Mesothelial cell of epicardium (in vitro differentiated cells): Measurements from ENCODE around the gene SRRM1. TPM values are rescaled to one million over a fixed set of nuclear protein-coding genes. Genes with fewer than 3 reads are reported as not detected.

Experiments used
- DNase-seq, 2 experiments: peaks; one replicate each; pipeline ENCODE4 v3.0.0; 2021; ENCODE audit warnings: low spot score in 2 of 2; ENCODE audit not compliant: unreplicated experiment in 2 of 2
- H3K27ac Mint-ChIP-seq: 2 replicates; pipeline ENCODE4 v1.8.0; 2021; ENCODE audit warnings: mixed read lengths
- H3K27me3 Mint-ChIP-seq: 2 replicates; pipeline ENCODE4 v1.8.0; 2021; ENCODE audit warnings: low read depth, mixed read lengths
- H3K36me3 Mint-ChIP-seq: 2 replicates; pipeline ENCODE4 v1.8.0; 2021; ENCODE audit warnings: mixed read lengths
- H3K4me1 Mint-ChIP-seq: 2 replicates; pipeline ENCODE4 v1.8.0; 2021; ENCODE audit warnings: mixed read lengths
- H3K4me3 Mint-ChIP-seq: 2 replicates; pipeline ENCODE4 v1.8.0; 2021; ENCODE audit warnings: mild to moderate bottlenecking, moderate library complexity, mixed read lengths
- H3K9me3 Mint-ChIP-seq: 2 replicates; pipeline ENCODE4 v1.8.0; 2021; ENCODE audit warnings: mixed read lengths
- CTCF ChIP-seq: fragments of 200-600 bp; sonication (generic); IDR thresholded peaks from one replicate; pipeline ENCODE4 v1.5.0; 2021; ENCODE audit warnings: antibody characterized with exemption; ENCODE audit not compliant: unreplicated experiment
- total RNA-seq: library from RNA; stranded (reverse); gene quantifications from 3 replicates; pipeline ENCODE4 v1.2.1, GENCODE V29; 2021

SRRM1 gene
- total RNA-seq, 1 donor from 2014 or later = 219 TPM

- no peak for DNase-seq
- no peaks in the 10 kb centered on the region for H3K36me3 Mint-ChIP-seq
- H3K9me3 Mint-ChIP-seq = peaks cover 12% of the 10 kb centered on the region
- H3K4me1 Mint-ChIP-seq = no peaks in the 10 kb centered on the region
- no peak overlapping the region for H3K27ac Mint-ChIP-seq
- TF ChIP-seq CTCF = no peak
- no peak overlapping the region for H3K4me3 Mint-ChIP-seq
- H3K27me3 Mint-ChIP-seq = peaks cover 8% of the 10 kb centered on the region
These were observed 22.4 kb upstream of the SRRM1 start for GRCh38 chr1:24620678-24621077.

GRCh38 chr1:24621121-24621520 is 22.0 kb upstream of the SRRM1 start:
- DNase-seq = no peak

GRCh38 chr1:24622218-24622617 is 20.9 kb upstream of the SRRM1 start:
- DNase-seq = no peak

More at GRCh38 chr1:24621121-24621520, 22.0 kb upstream of the SRRM1 start:
- H3K27me3 Mint-ChIP-seq = peaks cover 6% of the 10 kb centered on the region
- H3K27ac Mint-ChIP-seq = no peak overlapping the region
- H3K4me3 Mint-ChIP-seq = no peak overlapping the region
- TF ChIP-seq CTCF = no peak
- H3K36me3 Mint-ChIP-seq = no peaks in the 10 kb centered on the region
- no peaks in the 10 kb centered on the region for H3K4me1 Mint-ChIP-seq
- peaks cover 9% of the 10 kb centered on the region for H3K9me3 Mint-ChIP-seq

GRCh38 chr1:24632832-24633175 is 10.3 kb upstream of the SRRM1 start:
- TF ChIP-seq CTCF = no peak
- Mint-ChIP-seq H3K27ac (no peak overlapping the region), H3K9me3 (no peaks in the 10 kb centered on the region), H3K4me3 (no peak overlapping the region), H3K36me3 (no peaks in the 10 kb centered on the region), H3K4me1 (peaks cover 2% of the 10 kb centered on the region), H3K27me3 (peaks cover 4% of the 10 kb centered on the region)
- no peak for DNase-seq

More at GRCh38 chr1:24622218-24622617, 20.9 kb upstream of the SRRM1 start:
- H3K4me1 Mint-ChIP-seq = no peaks in the 10 kb centered on the region
- no peaks in the 10 kb centered on the region for H3K36me3 Mint-ChIP-seq
- TF ChIP-seq CTCF = no peak
- no peak overlapping the region for H3K4me3 Mint-ChIP-seq
- no peak overlapping the region for H3K27ac Mint-ChIP-seq
- H3K27me3 Mint-ChIP-seq = no peaks in the 10 kb centered on the region
- peaks cover 4% of the 10 kb centered on the region for H3K9me3 Mint-ChIP-seq

- no peaks in the 10 kb centered on the region for H3K9me3 Mint-ChIP-seq
- H3K27ac Mint-ChIP-seq = no peak overlapping the region
These were observed 7.8 kb upstream of the SRRM1 start for GRCh38 chr1:24635195-24635843.

More at GRCh38 chr1:24635195-24635843, 7.8 kb upstream of the SRRM1 start:
- Mint-ChIP-seq H3K27me3 (peaks cover 4% of the 10 kb centered on the region), H3K36me3 (no peaks in the 10 kb centered on the region), H3K4me3 (no peak overlapping the region), H3K4me1 (peaks cover 5% of the 10 kb centered on the region)
- no peak for TF ChIP-seq CTCF
- no peak for DNase-seq
